ENCODE data around the gene MAPK8. TPM values are rescaled to one million over a fixed set of nuclear protein-coding genes. Genes with fewer than 3 reads are reported as not detected.

Gene MAPK8
- total RNA-seq, 1 experiment from 2014 or later, result 52.9 TPM

- DNase-seq (ENCODE audit: low spot score) (no peak), ATAC-seq (peak; percentile 71)
- POLR2A ChIA-PET, result no interaction called here
- TF ChIP-seq TCF7 (CRISPR knock-in tag; IDR thresholded peaks at IDR 0.05; ENCODE audit: low read depth), result no peak
- TF ChIP-seq ZNF281 (CRISPR knock-in tag; IDR thresholded peaks at IDR 0.05), result no peak
- TF ChIP-seq, protein P1, sequence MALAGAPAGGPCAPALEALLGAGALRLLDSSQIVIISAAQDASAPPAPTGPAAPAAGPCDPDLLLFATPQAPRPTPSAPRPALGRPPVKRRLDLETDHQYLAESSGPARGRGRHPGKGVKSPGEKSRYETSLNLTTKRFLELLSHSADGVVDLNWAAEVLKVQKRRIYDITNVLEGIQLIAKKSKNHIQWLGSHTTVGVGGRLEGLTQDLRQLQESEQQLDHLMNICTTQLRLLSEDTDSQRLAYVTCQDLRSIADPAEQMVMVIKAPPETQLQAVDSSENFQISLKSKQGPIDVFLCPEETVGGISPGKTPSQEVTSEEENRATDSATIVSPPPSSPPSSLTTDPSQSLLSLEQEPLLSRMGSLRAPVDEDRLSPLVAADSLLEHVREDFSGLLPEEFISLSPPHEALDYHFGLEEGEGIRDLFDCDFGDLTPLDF (CRISPR knock-in tag; IDR thresholded peaks at IDR 0.05), result no peak
- TF ChIP-seq, protein P2, sequence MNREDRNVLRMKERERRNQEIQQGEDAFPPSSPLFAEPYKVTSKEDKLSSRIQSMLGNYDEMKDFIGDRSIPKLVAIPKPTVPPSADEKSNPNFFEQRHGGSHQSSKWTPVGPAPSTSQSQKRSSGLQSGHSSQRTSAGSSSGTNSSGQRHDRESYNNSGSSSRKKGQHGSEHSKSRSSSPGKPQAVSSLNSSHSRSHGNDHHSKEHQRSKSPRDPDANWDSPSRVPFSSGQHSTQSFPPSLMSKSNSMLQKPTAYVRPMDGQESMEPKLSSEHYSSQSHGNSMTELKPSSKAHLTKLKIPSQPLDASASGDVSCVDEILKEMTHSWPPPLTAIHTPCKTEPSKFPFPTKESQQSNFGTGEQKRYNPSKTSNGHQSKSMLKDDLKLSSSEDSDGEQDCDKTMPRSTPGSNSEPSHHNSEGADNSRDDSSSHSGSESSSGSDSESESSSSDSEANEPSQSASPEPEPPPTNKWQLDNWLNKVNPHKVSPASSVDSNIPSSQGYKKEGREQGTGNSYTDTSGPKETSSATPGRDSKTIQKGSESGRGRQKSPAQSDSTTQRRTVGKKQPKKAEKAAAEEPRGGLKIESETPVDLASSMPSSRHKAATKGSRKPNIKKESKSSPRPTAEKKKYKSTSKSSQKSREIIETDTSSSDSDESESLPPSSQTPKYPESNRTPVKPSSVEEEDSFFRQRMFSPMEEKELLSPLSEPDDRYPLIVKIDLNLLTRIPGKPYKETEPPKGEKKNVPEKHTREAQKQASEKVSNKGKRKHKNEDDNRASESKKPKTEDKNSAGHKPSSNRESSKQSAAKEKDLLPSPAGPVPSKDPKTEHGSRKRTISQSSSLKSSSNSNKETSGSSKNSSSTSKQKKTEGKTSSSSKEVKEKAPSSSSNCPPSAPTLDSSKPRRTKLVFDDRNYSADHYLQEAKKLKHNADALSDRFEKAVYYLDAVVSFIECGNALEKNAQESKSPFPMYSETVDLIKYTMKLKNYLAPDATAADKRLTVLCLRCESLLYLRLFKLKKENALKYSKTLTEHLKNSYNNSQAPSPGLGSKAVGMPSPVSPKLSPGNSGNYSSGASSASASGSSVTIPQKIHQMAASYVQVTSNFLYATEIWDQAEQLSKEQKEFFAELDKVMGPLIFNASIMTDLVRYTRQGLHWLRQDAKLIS (CRISPR knock-in tag; IDR thresholded peaks at IDR 0.05; ENCODE audit: borderline replicate concordance), result no peak
- TF ChIP-seq ZNF416 (CRISPR knock-in tag; IDR thresholded peaks at IDR 0.05), result no peak
- TF ChIP-seq ZNF219 (CRISPR knock-in tag; IDR thresholded peaks at IDR 0.05; ENCODE audit: borderline replicate concordance), result no peak
- TF ChIP-seq, protein P3, sequence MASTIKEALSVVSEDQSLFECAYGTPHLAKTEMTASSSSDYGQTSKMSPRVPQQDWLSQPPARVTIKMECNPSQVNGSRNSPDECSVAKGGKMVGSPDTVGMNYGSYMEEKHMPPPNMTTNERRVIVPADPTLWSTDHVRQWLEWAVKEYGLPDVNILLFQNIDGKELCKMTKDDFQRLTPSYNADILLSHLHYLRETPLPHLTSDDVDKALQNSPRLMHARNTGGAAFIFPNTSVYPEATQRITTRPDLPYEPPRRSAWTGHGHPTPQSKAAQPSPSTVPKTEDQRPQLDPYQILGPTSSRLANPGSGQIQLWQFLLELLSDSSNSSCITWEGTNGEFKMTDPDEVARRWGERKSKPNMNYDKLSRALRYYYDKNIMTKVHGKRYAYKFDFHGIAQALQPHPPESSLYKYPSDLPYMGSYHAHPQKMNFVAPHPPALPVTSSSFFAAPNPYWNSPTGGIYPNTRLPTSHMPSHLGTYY (CRISPR knock-in tag; IDR thresholded peaks at IDR 0.05), result no peak
- no peak for TF ChIP-seq ZNF232 (CRISPR knock-in tag; IDR thresholded peaks at IDR 0.05)
- TF ChIP-seq FOXK1 (CRISPR knock-in tag; IDR thresholded peaks at IDR 0.05), result no peak
- TF ChIP-seq GTF2I (CRISPR knock-in tag; conservative IDR thresholded peaks at IDR 0.05), result no peak
- TF ChIP-seq, protein P4, sequence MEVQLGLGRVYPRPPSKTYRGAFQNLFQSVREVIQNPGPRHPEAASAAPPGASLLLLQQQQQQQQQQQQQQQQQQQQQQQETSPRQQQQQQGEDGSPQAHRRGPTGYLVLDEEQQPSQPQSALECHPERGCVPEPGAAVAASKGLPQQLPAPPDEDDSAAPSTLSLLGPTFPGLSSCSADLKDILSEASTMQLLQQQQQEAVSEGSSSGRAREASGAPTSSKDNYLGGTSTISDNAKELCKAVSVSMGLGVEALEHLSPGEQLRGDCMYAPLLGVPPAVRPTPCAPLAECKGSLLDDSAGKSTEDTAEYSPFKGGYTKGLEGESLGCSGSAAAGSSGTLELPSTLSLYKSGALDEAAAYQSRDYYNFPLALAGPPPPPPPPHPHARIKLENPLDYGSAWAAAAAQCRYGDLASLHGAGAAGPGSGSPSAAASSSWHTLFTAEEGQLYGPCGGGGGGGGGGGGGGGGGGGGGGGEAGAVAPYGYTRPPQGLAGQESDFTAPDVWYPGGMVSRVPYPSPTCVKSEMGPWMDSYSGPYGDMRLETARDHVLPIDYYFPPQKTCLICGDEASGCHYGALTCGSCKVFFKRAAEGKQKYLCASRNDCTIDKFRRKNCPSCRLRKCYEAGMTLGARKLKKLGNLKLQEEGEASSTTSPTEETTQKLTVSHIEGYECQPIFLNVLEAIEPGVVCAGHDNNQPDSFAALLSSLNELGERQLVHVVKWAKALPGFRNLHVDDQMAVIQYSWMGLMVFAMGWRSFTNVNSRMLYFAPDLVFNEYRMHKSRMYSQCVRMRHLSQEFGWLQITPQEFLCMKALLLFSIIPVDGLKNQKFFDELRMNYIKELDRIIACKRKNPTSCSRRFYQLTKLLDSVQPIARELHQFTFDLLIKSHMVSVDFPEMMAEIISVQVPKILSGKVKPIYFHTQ (CRISPR knock-in tag; IDR thresholded peaks at IDR 0.05), result no peak
- TF ChIP-seq ESRRA (CRISPR knock-in tag; IDR thresholded peaks at IDR 0.05; ENCODE audit: borderline replicate concordance), result no peak
- TF ChIP-seq RORB (CRISPR knock-in tag; IDR thresholded peaks at IDR 0.05), result no peak
- H3K4me1 Mint-ChIP-seq, result peaks cover 9% of the 10 kb centered on the region
- peaks cover 16% of the 10 kb centered on the region for H3K27me3 Mint-ChIP-seq (ENCODE audit: low read depth)
- H3K36me3 Mint-ChIP-seq, result no peaks in the 10 kb centered on the region
- H3K4me3 Mint-ChIP-seq, result no peak overlapping the region
- no peaks in the 10 kb centered on the region for H3K9me3 Mint-ChIP-seq
- H3K27ac Mint-ChIP-seq, result no peak overlapping the region
- CTCF ChIA-PET, result interaction anchor here (0.7 to 2.4 kb wide), 6 partner anchors 9 to 355 kb away, joined by 4 to 18 read pairs (median 4); partner anchors contain the start of gene FRMPD2
Observed at GRCh38 chr10:48300556-48300955, 5.9 kb upstream of the MAPK8 start.
